ENCODE data around the gene ATP2B3.

ATP2B3 gene

DNA sequence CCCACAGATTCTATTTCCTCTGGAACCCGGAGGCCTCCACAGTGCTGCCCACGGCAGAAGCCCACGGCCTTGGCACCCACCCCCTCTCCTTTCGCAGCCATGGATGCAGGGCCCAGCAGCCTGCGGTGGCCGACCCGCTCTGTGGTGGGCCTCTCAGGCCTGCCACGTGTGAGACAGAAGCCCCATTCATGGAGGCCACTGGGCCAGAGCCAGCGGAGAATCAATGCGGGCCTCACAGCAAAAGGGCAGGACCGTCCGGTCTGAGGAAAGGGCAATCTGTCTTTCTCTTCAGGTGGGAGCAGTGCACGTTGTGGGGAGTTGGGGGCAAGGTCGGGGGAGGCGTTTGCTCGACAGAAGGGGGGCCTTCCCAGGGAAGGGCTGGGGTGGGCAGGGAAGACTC is 38.7 kb upstream of the ATP2B3 start:
- TF ChIP-seq, protein P1, sequence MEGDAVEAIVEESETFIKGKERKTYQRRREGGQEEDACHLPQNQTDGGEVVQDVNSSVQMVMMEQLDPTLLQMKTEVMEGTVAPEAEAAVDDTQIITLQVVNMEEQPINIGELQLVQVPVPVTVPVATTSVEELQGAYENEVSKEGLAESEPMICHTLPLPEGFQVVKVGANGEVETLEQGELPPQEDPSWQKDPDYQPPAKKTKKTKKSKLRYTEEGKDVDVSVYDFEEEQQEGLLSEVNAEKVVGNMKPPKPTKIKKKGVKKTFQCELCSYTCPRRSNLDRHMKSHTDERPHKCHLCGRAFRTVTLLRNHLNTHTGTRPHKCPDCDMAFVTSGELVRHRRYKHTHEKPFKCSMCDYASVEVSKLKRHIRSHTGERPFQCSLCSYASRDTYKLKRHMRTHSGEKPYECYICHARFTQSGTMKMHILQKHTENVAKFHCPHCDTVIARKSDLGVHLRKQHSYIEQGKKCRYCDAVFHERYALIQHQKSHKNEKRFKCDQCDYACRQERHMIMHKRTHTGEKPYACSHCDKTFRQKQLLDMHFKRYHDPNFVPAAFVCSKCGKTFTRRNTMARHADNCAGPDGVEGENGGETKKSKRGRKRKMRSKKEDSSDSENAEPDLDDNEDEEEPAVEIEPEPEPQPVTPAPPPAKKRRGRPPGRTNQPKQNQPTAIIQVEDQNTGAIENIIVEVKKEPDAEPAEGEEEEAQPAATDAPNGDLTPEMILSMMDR (IDR thresholded peaks at IDR 0.05; ENCODE audit: insufficient read depth, missing control alignments): no peak
- FAIRE-seq: no peak
- DNase-seq (ENCODE audit: insufficient read length, low spot score): no peak

DNA sequence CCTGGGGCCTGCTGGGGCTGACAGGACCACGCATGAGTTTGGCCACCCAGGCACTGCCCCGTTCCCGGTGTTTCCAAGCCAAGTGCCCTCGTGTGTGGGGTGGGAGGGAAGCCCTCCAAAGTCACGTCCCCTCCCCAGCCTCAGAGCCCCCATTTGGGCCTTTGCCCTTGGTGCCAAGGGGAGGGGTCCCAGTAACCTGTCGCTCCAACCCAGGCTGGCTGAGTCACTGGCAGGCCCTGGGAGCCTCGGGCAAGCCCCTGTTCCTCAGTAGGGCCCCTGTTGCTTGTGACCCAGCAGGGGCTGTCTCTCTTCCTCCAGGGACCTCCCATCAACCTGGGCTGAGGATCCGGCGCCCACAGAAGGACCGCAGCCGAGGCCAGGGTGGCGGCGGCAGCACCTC is 36.4 kb upstream of the ATP2B3 start:
- no peak for DNase-seq (ENCODE audit: insufficient read length, low spot score)
- no peak for FAIRE-seq
- TF ChIP-seq, protein P1 (IDR thresholded peaks at IDR 0.05; ENCODE audit: insufficient read depth, missing control alignments): no peak

DNA sequence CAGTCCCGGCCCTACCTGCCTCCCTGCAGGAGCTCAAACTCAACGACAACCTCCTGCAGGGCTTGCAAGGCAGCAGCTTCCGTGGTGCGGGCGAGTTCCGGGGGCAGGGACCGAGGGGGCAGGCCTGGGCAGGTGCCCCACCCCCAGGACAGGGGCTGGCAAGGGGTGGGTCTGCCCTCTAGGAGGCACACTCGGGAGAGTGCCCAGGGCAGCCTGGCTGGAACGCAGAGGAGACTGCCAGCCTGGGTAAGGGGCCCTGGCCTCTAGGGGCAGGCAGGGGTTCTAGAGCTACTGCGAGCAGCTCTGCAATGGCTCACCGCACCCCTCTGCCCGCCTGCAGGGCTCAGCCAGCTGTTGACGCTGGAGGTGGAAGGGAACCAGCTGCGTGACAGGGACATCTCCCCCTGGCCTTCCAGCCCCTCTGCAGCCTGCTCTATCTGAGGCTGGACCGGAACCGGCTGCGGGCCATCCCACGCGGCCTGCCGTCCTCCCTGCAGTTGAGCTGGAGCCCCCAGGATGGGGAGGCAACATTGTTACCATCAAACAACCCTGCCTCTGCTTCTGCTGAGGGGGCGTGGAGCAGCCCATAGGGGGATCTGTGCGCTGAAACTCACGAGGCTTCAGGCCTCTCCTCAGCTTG is 34.9 kb upstream of the ATP2B3 start:
- no peak for FAIRE-seq
- no peak for DNase-seq (ENCODE audit: insufficient read length, low spot score)
- TF ChIP-seq, protein P1 (IDR thresholded peaks at IDR 0.05; ENCODE audit: insufficient read depth, missing control alignments): no peak

DNA sequence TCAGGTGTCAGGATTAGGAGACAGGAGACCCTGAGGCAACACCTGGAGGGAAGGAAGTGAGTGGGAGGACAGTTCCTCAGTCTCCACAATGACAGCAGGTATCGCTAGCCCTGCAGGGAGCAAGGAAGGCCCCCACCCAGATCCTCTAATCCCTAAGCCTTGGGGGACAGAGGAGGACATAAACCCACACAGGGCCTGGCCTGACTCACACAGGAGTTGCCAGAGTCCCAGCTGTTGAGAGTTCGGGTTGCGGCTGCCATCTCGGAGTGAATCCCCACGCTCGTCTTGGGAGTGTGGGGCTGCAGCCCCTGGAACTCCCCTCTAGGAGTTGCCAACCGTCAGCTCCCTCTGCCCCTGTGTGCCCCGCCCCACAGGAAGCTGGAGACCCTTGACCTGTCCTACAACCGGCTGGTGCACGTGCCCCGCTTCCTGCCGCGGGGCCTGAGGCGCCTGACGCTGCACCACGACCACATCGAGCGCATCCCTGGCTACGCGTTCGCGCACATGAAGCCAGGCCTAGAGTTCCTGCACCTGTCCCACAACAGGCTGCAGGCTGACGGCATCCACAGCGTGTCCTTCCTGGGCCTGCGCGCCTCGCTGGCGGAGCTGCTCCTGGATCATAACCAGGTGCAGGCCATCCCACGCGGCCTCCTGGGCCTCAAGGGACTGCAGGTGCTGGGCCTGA is 31.9 kb upstream of the ATP2B3 start:
- DNase-seq (ENCODE audit: insufficient read length, low spot score) (no peak), FAIRE-seq (no peak)
- TF ChIP-seq, protein P1 (IDR thresholded peaks at IDR 0.05; ENCODE audit: insufficient read depth, missing control alignments): no peak

DNA sequence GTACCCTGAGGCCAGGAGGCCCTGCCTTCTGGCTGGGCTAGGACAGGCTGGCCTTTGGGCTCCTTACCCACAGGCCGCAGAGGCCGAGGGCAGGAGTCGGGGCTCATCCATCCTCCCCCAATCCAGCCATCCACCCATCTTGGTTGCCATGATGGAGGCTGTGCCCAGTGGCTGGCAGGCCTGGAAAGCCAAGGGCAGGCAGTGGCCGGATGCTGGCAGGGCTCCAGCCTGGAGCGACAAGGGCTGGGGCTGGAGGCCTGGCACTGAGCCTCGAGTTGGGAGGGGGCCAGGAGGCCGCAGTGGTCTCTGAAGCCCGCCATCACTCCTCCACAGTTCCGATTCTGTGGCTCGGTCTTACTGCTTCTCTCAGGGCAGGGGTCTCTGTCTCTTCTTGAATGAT is 31.3 kb upstream of the ATP2B3 start:
- TF ChIP-seq, protein P1 (IDR thresholded peaks at IDR 0.05; ENCODE audit: insufficient read depth, missing control alignments): no peak
- FAIRE-seq (no peak), DNase-seq (ENCODE audit: insufficient read length, low spot score) (no peak)

DNA sequence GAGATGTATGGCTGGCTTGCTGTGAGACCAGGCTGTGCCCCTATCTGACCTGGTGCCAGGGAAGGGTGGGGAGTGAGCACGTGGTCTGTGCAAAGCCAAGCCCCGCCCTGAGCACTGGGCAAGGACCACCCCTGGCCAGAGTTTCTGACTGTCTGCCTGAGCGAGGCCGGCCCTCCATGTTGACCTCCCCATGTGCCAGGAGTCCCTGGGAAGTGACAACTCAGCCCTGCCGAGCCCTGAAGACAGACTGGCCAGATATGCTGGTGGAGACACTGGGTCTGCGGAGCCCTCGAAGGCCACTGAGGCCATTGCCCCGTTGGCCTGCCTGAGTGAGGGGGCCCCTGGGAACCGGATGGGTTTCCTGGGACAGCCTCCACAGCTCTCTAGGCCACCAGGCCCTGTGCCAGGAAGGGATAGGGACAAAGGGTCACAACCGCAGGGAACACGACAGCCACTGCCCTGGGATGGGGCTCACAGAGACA is 29.8 kb upstream of the ATP2B3 start:
- FAIRE-seq (no peak), DNase-seq (ENCODE audit: insufficient read length, low spot score) (no peak)
- TF ChIP-seq, protein P1 (IDR thresholded peaks at IDR 0.05; ENCODE audit: insufficient read depth, missing control alignments): no peak

Data from D721Med (cell line).